NCI-H1092 (cell line): ENCODE results near the gene XRCC4.

Source experiments
- DNase-seq: peaks from one replicate; lab custom pipeline; 2025; lab: John Stamatoyannopoulos, UW

XRCC4 gene

GRCh38 chr5:83277154-83277553, 199.8 kb downstream of the XRCC4 start:
- DNase-seq = no peak

DNA sequence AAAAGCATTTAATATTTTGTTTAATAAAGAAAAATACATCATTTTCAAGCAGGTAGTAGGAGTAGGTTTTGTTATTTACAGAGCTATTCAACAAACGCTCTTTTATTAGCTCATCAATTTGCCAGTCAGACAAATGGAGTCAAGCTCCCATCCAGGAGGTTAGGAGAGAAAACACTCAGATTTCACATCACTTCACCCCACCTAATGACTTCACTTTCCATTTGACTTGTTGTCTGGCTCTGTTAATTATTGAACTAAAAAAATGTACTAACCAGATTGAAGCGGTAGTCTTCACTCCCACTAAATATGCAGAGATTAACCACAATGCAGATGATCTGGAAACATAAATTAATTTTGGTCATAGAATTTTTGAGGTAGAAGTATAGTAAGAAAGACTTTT, 200.6 kb downstream of the XRCC4 start:
- DNase-seq = no peak

DNA sequence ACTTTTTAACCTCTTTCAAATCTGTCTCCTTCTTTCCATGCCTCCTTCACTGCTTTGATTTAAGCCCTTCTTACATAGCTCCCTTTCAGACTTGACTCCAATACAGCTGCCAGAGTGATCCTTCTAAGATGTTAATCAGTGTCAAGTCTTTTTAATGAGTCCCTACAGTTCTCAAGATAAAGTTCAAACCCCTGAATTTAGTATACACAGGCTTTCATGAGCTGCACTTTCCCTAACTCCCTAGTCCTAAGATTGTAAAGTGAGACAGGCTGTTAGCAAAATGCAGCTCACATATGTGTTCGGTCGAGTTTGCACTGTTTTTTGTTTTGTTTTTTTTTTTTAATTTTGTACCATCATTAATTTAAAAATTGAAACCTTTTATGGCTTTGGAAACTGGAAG, 203.8 kb downstream of the XRCC4 start:
- no peak for DNase-seq

DNA sequence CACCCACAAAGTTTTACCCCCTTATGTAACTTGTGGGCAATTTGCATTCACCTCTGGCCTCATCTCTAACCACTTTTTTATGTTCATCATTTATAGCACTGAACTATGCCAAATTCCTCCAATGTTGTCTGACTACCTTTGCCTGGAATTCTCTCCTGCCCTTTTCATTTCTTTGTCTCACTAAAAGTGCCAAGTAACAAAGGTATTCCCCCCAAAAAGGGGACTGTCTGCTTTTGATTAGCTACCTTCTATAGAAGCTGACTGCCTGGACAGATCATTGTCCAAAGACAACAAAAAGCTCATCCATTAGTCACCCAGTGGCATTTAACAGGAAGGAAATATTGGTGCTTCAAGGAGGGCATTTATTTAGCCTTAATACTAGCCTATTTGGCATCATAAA, 204.3 kb downstream of the XRCC4 start:
- DNase-seq = no peak

DNA sequence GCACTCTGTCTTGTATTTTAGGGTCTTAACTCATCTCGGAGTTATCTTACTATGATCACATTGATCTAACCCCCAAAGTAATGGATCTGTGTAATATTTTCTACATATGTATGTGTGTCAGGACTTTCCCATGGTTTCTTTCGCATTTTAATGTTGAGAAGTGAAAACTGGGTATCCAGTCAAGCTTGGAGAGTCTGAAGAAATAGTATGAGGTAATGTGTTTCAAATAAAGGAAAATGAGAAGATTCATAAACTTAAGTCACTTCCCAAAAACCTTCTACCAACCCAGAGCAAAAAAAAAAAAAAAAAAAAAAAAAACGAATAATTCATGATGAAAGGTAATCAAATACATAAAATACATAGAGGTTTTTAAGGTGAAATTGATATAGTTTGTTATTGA, 206.4 kb downstream of the XRCC4 start:
- no peak for DNase-seq

DNA sequence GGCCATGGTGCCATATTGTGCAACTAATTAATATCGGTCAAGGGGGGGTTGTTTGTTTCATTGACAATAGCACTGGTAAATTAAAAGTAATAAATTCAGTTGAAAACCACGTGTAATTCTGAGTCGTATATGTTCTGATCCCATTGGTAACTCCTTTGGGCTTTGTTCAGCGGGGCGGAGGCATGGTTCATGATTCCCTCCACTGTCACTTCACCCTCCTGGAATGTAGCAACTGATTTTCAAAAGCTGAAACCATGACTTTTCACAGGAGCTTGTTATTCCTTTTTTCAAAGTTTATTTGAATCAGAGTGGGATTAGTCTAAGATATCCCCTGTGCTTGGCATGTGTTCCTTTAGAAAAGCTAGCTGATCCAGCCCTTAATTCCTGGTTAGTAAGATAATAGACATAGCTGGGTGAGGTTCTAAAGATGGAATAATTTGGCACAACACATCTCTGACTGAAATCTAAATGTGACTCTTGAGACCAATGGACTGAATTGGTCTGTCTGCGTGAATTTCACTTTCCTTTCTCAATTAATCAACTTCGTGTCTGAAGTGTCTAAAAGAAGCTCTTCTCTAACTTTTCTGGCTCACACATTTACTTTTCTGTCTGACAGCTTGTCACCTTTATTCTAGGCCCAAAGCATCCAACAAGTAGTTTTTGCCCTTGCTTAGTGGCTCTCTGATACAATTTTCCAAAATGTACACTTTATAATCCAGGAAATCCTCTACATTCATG, 208.5 kb downstream of the XRCC4 start:
- DNase-seq = no peak

GRCh38 chr5:83294246-83294645, 216.9 kb downstream of the XRCC4 start:
- no peak for DNase-seq

DNA sequence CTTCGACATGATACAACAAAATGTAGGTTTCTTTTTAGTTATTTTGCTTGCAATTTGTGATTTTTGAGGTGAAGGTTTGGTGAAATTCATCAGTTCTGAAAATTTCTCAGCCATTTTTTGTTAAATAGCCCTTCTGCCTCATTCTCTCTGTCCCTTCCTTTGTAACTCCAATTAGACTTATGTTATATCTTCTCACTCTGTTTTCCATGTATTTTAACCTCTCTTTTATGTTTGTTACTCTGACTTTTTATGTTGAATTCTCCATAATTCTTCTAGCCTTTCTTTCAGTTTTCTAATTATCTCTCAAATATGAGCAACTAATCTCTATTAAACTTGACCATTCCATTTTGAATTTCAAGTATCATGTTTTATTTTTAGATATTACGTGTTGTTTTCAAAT, 222.0 kb downstream of the XRCC4 start:
- no peak for DNase-seq

DNA sequence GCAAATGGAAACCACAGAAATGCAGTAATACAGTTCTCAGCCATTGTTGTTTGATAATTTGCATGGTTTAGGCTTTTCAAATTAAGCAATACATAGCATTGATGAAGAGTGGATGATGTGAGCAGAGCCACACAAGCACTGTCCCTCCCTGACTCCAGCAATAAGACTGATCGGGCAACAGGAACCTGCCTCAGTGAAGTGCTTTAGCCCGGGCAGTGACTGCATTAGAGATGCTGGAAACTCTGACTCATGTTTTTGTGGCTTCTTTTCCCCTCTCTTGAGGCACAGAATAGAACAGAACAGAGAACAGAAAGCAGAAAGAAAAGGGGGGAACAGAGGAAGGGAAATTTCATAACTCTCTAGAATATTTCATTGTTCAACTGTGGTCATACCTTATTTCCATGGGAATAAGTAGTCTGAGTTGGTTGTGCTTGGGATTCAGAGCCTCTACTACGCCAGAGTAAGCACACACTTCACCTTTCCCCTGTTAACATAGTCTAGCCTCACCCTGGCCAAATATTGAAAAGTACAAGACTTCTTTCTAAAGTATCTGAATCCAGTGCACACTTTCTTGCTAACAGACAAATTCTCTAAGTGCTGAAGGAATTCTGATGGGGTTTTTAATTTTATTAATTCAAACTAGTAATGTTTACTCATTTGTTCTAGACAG, 229.4 kb downstream of the XRCC4 start:
- DNase-seq = no peak

- no peak for DNase-seq
Observed at GRCh38 chr5:83312663-83313062, 235.3 kb downstream of the XRCC4 start.

GRCh38 chr5:83313436-83313835, 236.1 kb downstream of the XRCC4 start:
- no peak for DNase-seq

GRCh38 chr5:83321483-83322055, 244.2 kb downstream of the XRCC4 start:
- DNase-seq = no peak

DNA sequence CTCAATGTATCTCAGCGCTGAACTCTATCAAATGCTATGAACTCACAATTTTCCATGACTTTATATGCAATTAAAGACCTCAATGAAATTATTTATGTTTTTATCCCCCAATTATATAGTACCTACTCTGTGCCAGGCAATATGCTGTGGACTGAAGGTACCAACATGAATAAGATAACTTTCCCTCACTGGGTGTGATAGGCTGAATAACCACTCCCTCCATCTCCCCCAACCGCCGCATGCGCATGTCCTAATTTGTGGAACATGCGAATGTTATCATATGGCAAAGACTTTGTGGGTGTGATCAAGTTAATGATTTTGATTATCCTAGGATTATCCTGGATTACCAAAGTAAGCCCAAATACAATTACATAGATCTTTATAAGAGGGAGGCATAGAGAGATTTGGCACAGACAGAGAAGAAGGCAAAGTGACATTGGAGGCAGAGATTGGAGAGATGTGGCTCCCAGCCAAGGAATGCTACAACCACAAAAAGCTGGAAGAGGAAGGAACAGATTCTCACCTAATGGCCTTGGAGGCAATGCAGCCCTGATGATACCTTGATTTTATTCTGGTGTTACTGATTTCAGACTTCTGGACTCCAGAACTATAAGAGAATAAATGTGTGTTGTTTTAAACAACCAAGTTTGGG, 245.1 kb downstream of the XRCC4 start:
- no peak for DNase-seq

- DNase-seq = no peak
Observed at GRCh38 chr5:83323557-83324180, 246.3 kb downstream of the XRCC4 start.

- DNase-seq = no peak
Observed at GRCh38 chr5:83331842-83332241, 254.5 kb downstream of the XRCC4 start.

GRCh38 chr5:83337453-83338035, 260.2 kb downstream of the XRCC4 start:
- DNase-seq = no peak

DNA sequence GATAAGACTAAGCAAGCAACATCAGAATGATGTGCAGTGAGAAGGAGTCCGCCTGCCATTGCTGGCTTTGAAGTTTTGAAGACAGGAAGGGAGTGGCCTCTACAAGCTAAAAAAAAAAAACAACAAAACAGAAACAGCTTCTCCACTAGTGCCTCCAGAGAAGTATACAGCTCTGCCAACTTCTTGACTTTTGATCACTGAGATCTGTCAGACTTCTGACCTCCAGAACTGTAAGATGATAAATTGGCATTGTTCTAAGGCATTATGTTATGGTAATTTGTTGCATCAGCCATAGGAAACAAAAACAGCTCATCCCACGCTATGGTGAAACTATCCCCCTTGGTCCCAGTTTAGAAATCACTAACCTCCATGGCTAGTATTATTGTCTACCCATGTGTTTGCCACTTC, 263.2 kb downstream of the XRCC4 start:
- DNase-seq = no peak

- DNase-seq = no peak
Observed at GRCh38 chr5:83341815-83342334, 264.5 kb downstream of the XRCC4 start.

GRCh38 chr5:83342465-83342864, 265.1 kb downstream of the XRCC4 start:
- DNase-seq = no peak

DNA sequence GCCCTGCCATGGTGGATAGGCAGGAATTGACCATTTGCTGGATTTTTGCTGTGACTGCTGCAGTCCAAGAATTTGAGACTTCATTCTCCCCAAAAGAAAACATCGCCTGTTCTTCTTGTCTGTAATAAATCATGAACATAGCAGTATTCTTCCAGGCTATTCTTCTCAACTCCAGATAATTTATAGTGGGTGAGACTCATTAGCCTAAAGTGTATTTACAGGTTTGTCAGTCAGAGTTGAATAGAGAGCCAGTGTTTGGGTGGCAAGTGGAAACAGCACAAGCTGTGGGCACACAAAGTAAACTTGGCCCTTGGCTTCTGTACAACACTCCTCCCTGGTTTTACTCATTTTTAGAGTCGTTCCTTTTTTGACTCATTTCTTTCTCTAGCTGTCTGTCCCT, 266.0 kb downstream of the XRCC4 start:
- DNase-seq = no peak

DNA sequence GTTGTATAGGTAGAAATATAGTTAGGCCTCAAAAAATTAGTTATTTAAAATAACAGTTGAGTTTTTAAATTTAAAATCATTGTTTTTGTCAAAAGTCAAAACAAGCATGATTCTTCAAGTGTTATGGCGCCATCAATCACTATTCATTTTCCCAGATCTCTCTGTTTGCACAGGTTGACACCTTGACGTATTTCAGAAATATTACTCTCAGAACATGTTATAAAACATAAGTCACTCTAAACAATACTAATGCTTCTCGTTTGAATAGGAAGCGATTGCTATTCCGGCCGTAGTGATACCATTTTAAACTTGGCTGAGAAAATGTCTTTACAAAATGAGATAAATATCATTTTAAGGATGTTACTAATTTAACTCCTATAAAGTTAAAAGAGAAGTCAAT, 268.1 kb downstream of the XRCC4 start:
- no peak for DNase-seq

GRCh38 chr5:83348281-83348780, 271.0 kb downstream of the XRCC4 start:
- no peak for DNase-seq
